HCT116 (cell line): ENCODE data around the gene DDX10.

Source experiments
- EZH2 ChIP-seq: fragments of 200-600 bp; sonication (generic); IDR thresholded peaks from 2 replicates; pipeline ENCODE4 v1.6.1; 2017; ENCODE audit warnings: antibody characterized with exemption, mixed run types
- MAX ChIP-seq: IDR thresholded peaks from 2 replicates; pipeline ENCODE4 v1.6.1; 2012

- TF ChIP-seq MAX (no peak), EZH2 (no peak)
Observed at GRCh38 chr11:108985945-108986279, 321.0 kb downstream of the DDX10 start.
